Stomach (tissue), 4 donors: Measurements from ENCODE around the gene ZBBX.

Experiments
- CTCF ChIP-seq, 7 experiments: fragments of 450-650 bp in 4 of 7; fragments of 200-600 bp in 3 of 7; sonication (generic) in 3 of 7; IDR thresholded peaks; one replicate each; pipeline ENCODE4 v1.5.1; 2016 to 2019; ENCODE audit warnings: antibody characterized with exemption in 7 of 7, control low read depth in 2 of 7, mild to moderate bottlenecking in 1 of 7
- EP300 ChIP-seq: sonication (generic); formaldehyde crosslinking; IDR thresholded peaks from one replicate; pipeline ENCODE4 v1.6.1; 2017; ENCODE audit warnings: antibody characterized with exemption

GRCh38 chr3:167251678-167252077 lies 128.4 kb downstream of the ZBBX start:
- TF ChIP-seq CTCF (IDR thresholded peaks at IDR 0.05) (no peak), EP300 (no peak)
